Caco-2 (cell line): Measurements from ENCODE around the gene DENND1A. TPM values are rescaled to one million over a fixed set of nuclear protein-coding genes. Genes with fewer than 3 reads are reported as not detected.

Experiments
- BruUV-seq: library from RNA; stranded (reverse); fragments of 400-500 nt; replicated peaks from 2 replicates; lab custom pipeline; 2021; lab: Mats Ljungman, UMichigan
- CTCF ChIA-PET: fragments of 300-600 bp; sonication (Branson Sonifier 250); formaldehyde crosslinking; loops from one replicate; lab custom pipeline; 2022; ENCODE audit warnings: antibody characterized with exemption; lab: Charles Lee
- POLR2A ChIA-PET: fragments of 300-600 bp; sonication (Branson Sonifier 250); formaldehyde crosslinking; loops from one replicate; lab custom pipeline; 2022; ENCODE audit warnings: antibody characterized with exemption; lab: Charles Lee
- DNase-seq, 2 experiments: peaks; one replicate each; pipeline versions ENCODE4 v3.0.0 to v3.0.0-alpha.2; 2020 to 2022
- H3K27me3 ChIP-seq: replicated peaks from 2 replicates; pipeline ENCODE4 v1.6.0; 2011; ENCODE audit warnings: low read length; ENCODE audit not compliant: control insufficient read depth, insufficient read depth
- H3K36me3 ChIP-seq: 2 replicates; pipeline ENCODE4 v1.5.1; 2011; ENCODE audit warnings: low read length; ENCODE audit not compliant: control insufficient read depth, insufficient read depth
- H3K4me1 ChIP-seq: fragments of 250-450 bp; sonication (Bioruptor Pico); 2 replicates; pipeline ENCODE4 v1.5.1; 2020; ENCODE audit warnings: mild to moderate bottlenecking
- H3K4me3 ChIP-seq: 2 replicates; pipeline ENCODE4 v1.5.1; 2011; ENCODE audit warnings: low read depth, mild to moderate bottlenecking, control low read depth, low read length
- H3K9me3 ChIP-seq: fragments of 250-450 bp; sonication (Bioruptor Pico); 2 replicates; pipeline ENCODE4 v1.5.1; 2020; ENCODE audit warnings: mild to moderate bottlenecking, moderate library complexity
- H3K27ac Mint-ChIP-seq: one replicate; pipeline ENCODE4 v1.8.0; 2022; ENCODE audit warnings: mixed read lengths; ENCODE audit not compliant: unreplicated experiment
- H3K27me3 Mint-ChIP-seq: one replicate; pipeline ENCODE4 v1.8.0; 2022; ENCODE audit warnings: mixed read lengths; ENCODE audit not compliant: insufficient read depth, unreplicated experiment
- H3K36me3 Mint-ChIP-seq: one replicate; pipeline ENCODE4 v1.8.0; 2022; ENCODE audit warnings: mild to moderate bottlenecking, mixed read lengths; ENCODE audit not compliant: insufficient read depth, unreplicated experiment
- H3K4me1 Mint-ChIP-seq: one replicate; pipeline ENCODE4 v1.8.0; 2022; ENCODE audit warnings: low read depth, mixed read lengths; ENCODE audit not compliant: unreplicated experiment
- H3K4me3 Mint-ChIP-seq: one replicate; pipeline ENCODE4 v1.8.0; 2022; ENCODE audit warnings: mild to moderate bottlenecking, moderate library complexity, mixed read lengths; ENCODE audit not compliant: unreplicated experiment
- H3K9me3 Mint-ChIP-seq: one replicate; pipeline ENCODE4 v1.8.0; 2022; ENCODE audit warnings: mixed read lengths; ENCODE audit not compliant: unreplicated experiment
- CTCF ChIP-seq, 2 experiments: fragments of 200-600 bp in 1 of 2; IDR thresholded peaks; 1 replicate in 1 of 2; 2 replicates in 1 of 2; pipeline versions ENCODE4 v1.5.1 to v1.8.0; 2011 to 2022; ENCODE audit warnings: antibody characterized with exemption in 1 of 2, control low read depth in 1 of 2, inconsistent platforms in 1 of 2, low read depth in 1 of 2, low read length in 1 of 2, mild to moderate bottlenecking in 1 of 2, moderate library complexity in 1 of 2; ENCODE audit not compliant: insufficient read depth in 1 of 2, severe bottlenecking in 1 of 2, unreplicated experiment in 1 of 2
- intact Hi-C: fragments of 100-400 bp; cut with micrococcal nuclease; formaldehyde crosslinking; loops from one replicate; pipeline ENCODE4 v1.10.0; 2022; ENCODE audit not compliant: unreplicated experiment
- total RNA-seq: library from RNA; stranded (reverse); gene quantifications from 2 replicates; pipeline ENCODE4 v1.2.3, GENCODE V29; 2022

DENND1A gene
- total RNA-seq, 1 experiment from 2014 or later: 41.6 TPM

DNA sequence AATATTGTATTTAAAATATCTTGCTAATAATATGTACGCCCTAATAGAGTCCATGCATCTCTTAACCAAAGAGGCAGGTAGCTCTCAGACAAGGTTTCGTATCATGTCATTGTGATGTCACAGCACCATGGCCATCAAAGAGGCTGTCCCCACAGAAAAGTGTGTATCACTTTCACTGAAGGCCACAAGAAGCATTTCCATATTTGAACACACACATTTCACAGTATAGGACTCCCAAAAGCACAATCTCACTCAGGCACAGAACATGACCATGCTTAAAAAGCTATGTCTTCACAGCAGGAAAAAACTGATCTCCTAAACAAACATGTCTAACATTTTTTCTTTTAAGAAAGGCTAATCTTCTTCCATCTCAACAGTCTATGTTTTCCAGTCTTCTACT, 133.8 kb downstream of the DENND1A start:
- no peaks in the 10 kb centered on the region for H3K9me3 ChIP-seq
- no peak overlapping the region for H3K4me3 ChIP-seq
- Mint-ChIP-seq H3K27ac (no peak overlapping the region), H3K4me3 (no peak overlapping the region), H3K36me3 (no peaks in the 10 kb centered on the region), H3K4me1 (peaks cover 12% of the 10 kb centered on the region), H3K27me3 (no peaks in the 10 kb centered on the region), H3K9me3 (no peaks in the 10 kb centered on the region)
- TF ChIP-seq CTCF (IDR thresholded peaks at IDR 0.05; ENCODE audit: insufficient read depth in 1 of 2, low read depth in 1 of 2, low read length in 1 of 2, severe bottlenecking in 1 of 2, unreplicated experiment in 1 of 2): no peak
- no peaks in the 10 kb centered on the region for H3K4me1 ChIP-seq
- no TSS peak for BruUV-seq
- no peaks in the 10 kb centered on the region for H3K36me3 ChIP-seq
- ChIA-PET POLR2A (no interaction called here), CTCF (no interaction called here)
- no peak for DNase-seq
- no peaks in the 10 kb centered on the region for H3K27me3 ChIP-seq
- intact Hi-C loops: no loop called here

GRCh38 chr9:123795336-123795735, 134.6 kb downstream of the DENND1A start:
- no peaks in the 10 kb centered on the region for H3K9me3 ChIP-seq
- no peaks in the 10 kb centered on the region for H3K4me1 ChIP-seq
- no peaks in the 10 kb centered on the region for H3K36me3 Mint-ChIP-seq
- no TSS peak for BruUV-seq
- no peak for DNase-seq
- no peaks in the 10 kb centered on the region for H3K27me3 ChIP-seq
- no peak overlapping the region for H3K4me3 ChIP-seq
- H3K36me3 ChIP-seq: no peaks in the 10 kb centered on the region
- intact Hi-C loops: no loop called here
- no peaks in the 10 kb centered on the region for H3K27me3 Mint-ChIP-seq
- no peak overlapping the region for H3K4me3 Mint-ChIP-seq
- no peak overlapping the region for H3K27ac Mint-ChIP-seq
- no peaks in the 10 kb centered on the region for H3K9me3 Mint-ChIP-seq
- peaks cover 12% of the 10 kb centered on the region for H3K4me1 Mint-ChIP-seq
- ChIA-PET POLR2A (no interaction called here), CTCF (interaction anchor here (0.7 kb wide), 1 partner anchor 24 kb away, joined by 3 read pairs; no protein-coding TSS in a partner anchor)
- TF ChIP-seq CTCF (IDR thresholded peaks at IDR 0.05; ENCODE audit: insufficient read depth in 1 of 2, low read depth in 1 of 2, low read length in 1 of 2, severe bottlenecking in 1 of 2, unreplicated experiment in 1 of 2): no peak

- H3K9me3 Mint-ChIP-seq: no peaks in the 10 kb centered on the region
- H3K4me1 Mint-ChIP-seq: peaks cover 12% of the 10 kb centered on the region
- CTCF ChIA-PET: no interaction called here
- H3K27me3 Mint-ChIP-seq: no peaks in the 10 kb centered on the region
- Histone ChIP-seq H3K9me3 (no peaks in the 10 kb centered on the region), H3K4me1 (no peaks in the 10 kb centered on the region), H3K4me3 (no peak overlapping the region), H3K27me3 (no peaks in the 10 kb centered on the region), H3K36me3 (no peaks in the 10 kb centered on the region)
- intact Hi-C loops: no loop called here
- BruUV-seq: no TSS peak
- no peaks in the 10 kb centered on the region for H3K36me3 Mint-ChIP-seq
- POLR2A ChIA-PET: no interaction called here
- no peak overlapping the region for H3K4me3 Mint-ChIP-seq
- no peak for TF ChIP-seq CTCF (IDR thresholded peaks at IDR 0.05; ENCODE audit: insufficient read depth in 1 of 2, low read depth in 1 of 2, low read length in 1 of 2, severe bottlenecking in 1 of 2, unreplicated experiment in 1 of 2)
- no peak overlapping the region for H3K27ac Mint-ChIP-seq
- no peak for DNase-seq
These were observed 137.4 kb downstream of the DENND1A start for GRCh38 chr9:123792501-123792900.
